Activated B cell treated with CpG ODN at 0.5 μM for 24 hours (primary cell): ENCODE results near the gene VPS13A. TPM values are rescaled to one million over a fixed set of nuclear protein-coding genes. Genes with fewer than 3 reads are reported as not detected.

Experiments
- ATAC-seq: fragments of 200-7000 bp; cut with Tn5 transposase; one replicate; pipeline ENCODE4 v1.10.0; 2021; ENCODE audit warnings: low read depth, mild to moderate bottlenecking, moderate library complexity
- CTCF ChIA-PET: fragments of 350-600 bp; sonication (Branson Sonifier 250); formaldehyde crosslinking; loops from one replicate; lab custom pipeline; 2021; ENCODE audit warnings: antibody characterized with exemption; lab: Charles Lee
- POLR2A ChIA-PET: fragments of 350-600 bp; sonication (Branson Sonifier 250); formaldehyde crosslinking; loops from one replicate; lab custom pipeline; 2021; ENCODE audit warnings: antibody characterized with exemption; lab: Charles Lee
- DNase-seq: peaks from one replicate; pipeline ENCODE4 v3.0.0; 2022
- H3K27ac Mint-ChIP-seq: one replicate; pipeline ENCODE4 v1.8.0; 2020; ENCODE audit warnings: mixed read lengths
- H3K27me3 Mint-ChIP-seq: one replicate; pipeline ENCODE4 v1.8.0; 2021; ENCODE audit warnings: mixed read lengths
- H3K36me3 Mint-ChIP-seq: one replicate; pipeline ENCODE4 v1.8.0; 2021; ENCODE audit warnings: low read depth, mixed read lengths
- H3K4me1 Mint-ChIP-seq: one replicate; pipeline ENCODE4 v1.8.0; 2021; ENCODE audit warnings: mixed read lengths
- H3K4me3 Mint-ChIP-seq: one replicate; pipeline ENCODE4 v1.8.0; 2020; ENCODE audit warnings: mild to moderate bottlenecking, mixed read lengths
- H3K9me3 Mint-ChIP-seq: one replicate; pipeline ENCODE4 v1.8.0; 2020; ENCODE audit warnings: mixed read lengths
- intact Hi-C: fragments of 100-400 bp; cut with micrococcal nuclease; formaldehyde crosslinking; loops from one replicate; pipeline ENCODE4 v1.15.1; 2024
- total RNA-seq: library from RNA; stranded (reverse); gene quantifications from 2 replicates; pipeline ENCODE4 v1.2.3, GENCODE V29; 2022
- TF ChIP-seq, protein P1 (sequence below): fragments of 200-600 bp; IDR thresholded peaks from one replicate; pipeline ENCODE4 v1.8.0; 2022; ENCODE audit warnings: antibody characterized with exemption, mild to moderate bottlenecking

The VPS13A gene
- total RNA-seq, 1 donor from 2014 or later, result 69.8 TPM

DNA sequence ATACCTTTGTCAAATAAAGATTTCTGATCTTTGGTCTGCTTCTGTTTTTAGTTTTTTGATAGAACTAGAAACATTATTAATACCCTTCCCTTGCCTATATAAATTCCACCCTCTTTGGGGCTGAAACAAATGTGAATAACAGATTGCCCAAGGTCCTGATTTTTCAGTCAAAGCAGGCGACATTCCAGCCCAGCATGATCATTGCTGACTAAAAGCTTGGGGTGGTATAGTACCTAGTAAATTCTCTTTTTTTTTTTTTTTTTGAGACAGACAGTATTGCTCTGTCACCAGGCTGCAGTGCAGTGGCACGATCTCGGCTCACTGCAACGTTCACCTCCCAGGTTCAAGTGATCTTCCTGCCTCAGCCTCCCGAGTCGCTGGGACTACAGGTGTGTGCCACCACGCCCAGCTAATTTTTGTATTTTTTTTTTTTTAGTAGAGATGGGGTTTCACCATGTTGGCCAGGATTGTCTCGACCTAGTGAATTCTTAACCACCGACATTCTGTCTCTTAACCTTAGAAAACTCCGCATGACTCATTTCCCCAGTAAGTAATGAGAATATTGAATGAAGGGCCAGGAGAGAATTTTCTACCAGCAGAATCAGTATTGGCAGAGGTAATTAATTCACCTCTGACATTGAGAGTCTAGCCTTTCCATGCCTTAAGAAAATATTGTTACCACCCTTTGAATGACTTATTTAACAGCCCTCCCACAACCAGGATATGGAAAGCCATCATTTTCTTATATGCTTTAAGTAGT is 244.4 kb downstream of the VPS13A start:
- H3K4me1 Mint-ChIP-seq, result no peaks in the 10 kb centered on the region
- peaks cover 3% of the 10 kb centered on the region for H3K36me3 Mint-ChIP-seq
- H3K27ac Mint-ChIP-seq, result no peak overlapping the region
- ChIA-PET CTCF (no interaction called here), POLR2A (no interaction called here)
- no peaks in the 10 kb centered on the region for H3K27me3 Mint-ChIP-seq
- TF ChIP-seq, protein P1, sequence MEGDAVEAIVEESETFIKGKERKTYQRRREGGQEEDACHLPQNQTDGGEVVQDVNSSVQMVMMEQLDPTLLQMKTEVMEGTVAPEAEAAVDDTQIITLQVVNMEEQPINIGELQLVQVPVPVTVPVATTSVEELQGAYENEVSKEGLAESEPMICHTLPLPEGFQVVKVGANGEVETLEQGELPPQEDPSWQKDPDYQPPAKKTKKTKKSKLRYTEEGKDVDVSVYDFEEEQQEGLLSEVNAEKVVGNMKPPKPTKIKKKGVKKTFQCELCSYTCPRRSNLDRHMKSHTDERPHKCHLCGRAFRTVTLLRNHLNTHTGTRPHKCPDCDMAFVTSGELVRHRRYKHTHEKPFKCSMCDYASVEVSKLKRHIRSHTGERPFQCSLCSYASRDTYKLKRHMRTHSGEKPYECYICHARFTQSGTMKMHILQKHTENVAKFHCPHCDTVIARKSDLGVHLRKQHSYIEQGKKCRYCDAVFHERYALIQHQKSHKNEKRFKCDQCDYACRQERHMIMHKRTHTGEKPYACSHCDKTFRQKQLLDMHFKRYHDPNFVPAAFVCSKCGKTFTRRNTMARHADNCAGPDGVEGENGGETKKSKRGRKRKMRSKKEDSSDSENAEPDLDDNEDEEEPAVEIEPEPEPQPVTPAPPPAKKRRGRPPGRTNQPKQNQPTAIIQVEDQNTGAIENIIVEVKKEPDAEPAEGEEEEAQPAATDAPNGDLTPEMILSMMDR, result no peak
- intact Hi-C loops, result no loop called here
- DNase-seq, result no peak
- no peak for ATAC-seq
- H3K4me3 Mint-ChIP-seq, result no peak overlapping the region
- H3K9me3 Mint-ChIP-seq, result no peaks in the 10 kb centered on the region

DNA sequence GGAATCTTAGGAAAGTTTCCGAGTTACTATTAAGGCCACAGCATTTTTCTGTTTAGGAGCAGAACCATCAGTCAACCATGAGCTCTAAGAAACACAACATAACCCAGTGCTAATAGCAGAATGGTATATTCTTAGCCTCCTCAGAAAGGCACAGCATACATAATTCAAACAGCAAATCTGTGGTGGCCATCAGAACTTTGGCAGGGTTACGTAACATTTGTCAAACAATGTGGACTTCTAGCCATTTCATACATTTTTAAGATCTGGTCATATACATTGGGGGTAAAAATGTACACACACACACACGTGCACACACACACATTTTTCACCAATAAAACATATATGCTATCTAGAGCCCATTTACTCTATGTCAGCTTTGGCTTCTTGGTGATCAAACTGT is 245.6 kb downstream of the VPS13A start:
- no peaks in the 10 kb centered on the region for H3K4me1 Mint-ChIP-seq
- no peaks in the 10 kb centered on the region for H3K36me3 Mint-ChIP-seq
- intact Hi-C loops, result no loop called here
- H3K9me3 Mint-ChIP-seq, result no peaks in the 10 kb centered on the region
- H3K27ac Mint-ChIP-seq, result no peak overlapping the region
- DNase-seq (no peak), ATAC-seq (no peak)
- ChIA-PET CTCF (interaction anchor here (0.9 kb wide), 1 partner anchor 10 kb away, joined by 3 read pairs; no protein-coding TSS in a partner anchor), POLR2A (no interaction called here)
- H3K4me3 Mint-ChIP-seq, result no peak overlapping the region
- TF ChIP-seq, protein P1, result no peak
- no peaks in the 10 kb centered on the region for H3K27me3 Mint-ChIP-seq

DNA sequence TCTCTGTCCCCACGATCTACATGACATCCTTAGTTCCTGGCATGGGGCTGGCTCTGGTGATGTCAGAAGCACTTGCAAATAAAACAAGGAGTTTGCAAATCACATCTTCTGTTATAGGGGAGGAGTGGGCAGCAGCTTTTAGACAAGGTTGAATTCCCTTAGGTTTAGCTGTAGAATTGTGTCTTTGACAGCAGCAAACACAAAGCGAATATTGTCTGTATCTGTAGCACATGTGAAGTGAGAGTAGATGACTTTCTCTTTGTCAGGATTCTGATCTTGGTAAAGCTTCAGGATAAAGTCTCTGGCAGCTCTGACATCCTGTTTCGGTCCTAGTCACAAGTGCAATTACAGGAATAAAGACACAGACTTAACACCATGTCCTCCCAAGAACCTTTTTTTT is 246.5 kb downstream of the VPS13A start:
- DNase-seq (no peak), ATAC-seq (no peak)
- Mint-ChIP-seq H3K27me3 (no peaks in the 10 kb centered on the region), H3K36me3 (no peaks in the 10 kb centered on the region), H3K4me1 (no peaks in the 10 kb centered on the region), H3K27ac (no peak overlapping the region), H3K9me3 (no peaks in the 10 kb centered on the region), H3K4me3 (no peak overlapping the region)
- CTCF ChIA-PET, result interaction anchor here (0.9 kb wide), 1 partner anchor 10 kb away, joined by 3 read pairs; no protein-coding TSS in a partner anchor
- TF ChIP-seq, protein P1, result no peak
- POLR2A ChIA-PET, result no interaction called here
- intact Hi-C loops, result no loop called here

GRCh38 chr9:77424993-77425392 is 247.7 kb downstream of the VPS13A start:
- no peak overlapping the region for H3K27ac Mint-ChIP-seq
- ChIA-PET POLR2A (no interaction called here), CTCF (no interaction called here)
- H3K4me3 Mint-ChIP-seq, result no peak overlapping the region
- intact Hi-C loops, result no loop called here
- H3K4me1 Mint-ChIP-seq, result no peaks in the 10 kb centered on the region
- H3K36me3 Mint-ChIP-seq, result no peaks in the 10 kb centered on the region
- no peaks in the 10 kb centered on the region for H3K27me3 Mint-ChIP-seq
- no peaks in the 10 kb centered on the region for H3K9me3 Mint-ChIP-seq
- TF ChIP-seq, protein P1, result no peak
- DNase-seq, result no peak
- no peak for ATAC-seq

DNA sequence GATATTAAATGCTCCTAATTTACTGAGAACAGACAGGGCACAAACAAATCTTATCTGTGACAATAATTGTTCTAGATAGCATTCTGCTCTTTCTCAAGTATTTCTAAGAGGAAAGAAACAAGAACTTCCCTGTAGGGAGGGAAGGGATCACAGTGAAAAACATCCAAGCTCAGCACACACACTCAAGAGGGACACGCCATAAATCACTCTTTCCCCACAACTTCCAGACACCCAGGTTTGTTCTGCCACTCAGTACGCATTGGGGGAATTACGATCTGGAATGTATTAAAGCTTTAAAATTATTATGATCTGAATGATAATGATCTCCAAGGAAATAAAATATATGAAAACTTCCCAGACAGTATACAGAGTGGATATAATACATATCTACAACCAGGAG is 249.4 kb downstream of the VPS13A start:
- no peak overlapping the region for H3K27ac Mint-ChIP-seq
- no peak for DNase-seq
- POLR2A ChIA-PET, result no interaction called here
- ATAC-seq, result no peak
- no peaks in the 10 kb centered on the region for H3K9me3 Mint-ChIP-seq
- intact Hi-C loops, result no loop called here
- no peaks in the 10 kb centered on the region for H3K4me1 Mint-ChIP-seq
- H3K36me3 Mint-ChIP-seq, result no peaks in the 10 kb centered on the region
- CTCF ChIA-PET, result no interaction called here
- no peaks in the 10 kb centered on the region for H3K27me3 Mint-ChIP-seq
- H3K4me3 Mint-ChIP-seq, result no peak overlapping the region
- TF ChIP-seq, protein P1, result no peak
